ENCODE measurements around the gene TSEN34.

DNA sequence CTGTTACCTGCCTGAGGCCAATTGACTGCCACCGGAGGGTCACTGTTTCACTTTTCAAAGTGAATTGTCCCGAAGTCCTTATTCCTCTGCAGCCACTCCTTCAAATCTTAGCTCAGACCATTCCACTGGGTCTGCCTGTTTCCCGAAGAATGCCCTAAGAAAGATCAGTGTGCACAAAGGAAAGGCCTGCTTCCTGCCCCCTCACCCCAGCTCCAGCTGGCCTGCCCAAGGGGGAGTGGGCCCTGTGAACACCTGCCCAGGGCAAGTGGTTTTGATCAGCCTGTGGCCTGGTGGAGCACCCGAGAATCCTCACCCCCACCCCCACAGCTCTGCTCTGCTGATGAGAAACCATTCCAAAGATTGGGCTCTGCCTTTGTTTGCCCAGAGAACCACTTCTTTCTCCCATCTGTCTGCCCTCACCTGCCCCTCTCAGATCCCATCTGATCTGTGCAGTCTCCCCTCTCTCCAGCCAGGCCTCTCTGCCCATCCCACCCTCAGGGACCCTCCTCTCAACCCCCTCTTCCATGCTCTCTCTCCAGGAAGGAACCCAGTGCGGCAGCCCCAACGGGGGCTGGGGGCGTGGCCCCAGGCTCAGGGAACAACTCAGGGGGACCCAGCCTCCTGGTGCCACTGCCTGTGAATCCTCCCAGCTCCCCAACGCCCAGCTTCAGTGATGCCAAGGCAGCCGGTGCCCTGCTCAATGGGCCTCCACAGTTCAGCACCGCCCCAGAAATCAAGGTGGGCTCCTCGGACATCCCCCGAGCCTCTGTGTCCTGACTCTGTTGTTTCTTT is 41.9 kb upstream of the TSEN34 start:
- TF ChIP-seq EZH2phosphoT487 (conservative IDR thresholded peaks at IDR 0.05; ENCODE audit: low read length), result no peak
- TF ChIP-seq, protein P1, sequence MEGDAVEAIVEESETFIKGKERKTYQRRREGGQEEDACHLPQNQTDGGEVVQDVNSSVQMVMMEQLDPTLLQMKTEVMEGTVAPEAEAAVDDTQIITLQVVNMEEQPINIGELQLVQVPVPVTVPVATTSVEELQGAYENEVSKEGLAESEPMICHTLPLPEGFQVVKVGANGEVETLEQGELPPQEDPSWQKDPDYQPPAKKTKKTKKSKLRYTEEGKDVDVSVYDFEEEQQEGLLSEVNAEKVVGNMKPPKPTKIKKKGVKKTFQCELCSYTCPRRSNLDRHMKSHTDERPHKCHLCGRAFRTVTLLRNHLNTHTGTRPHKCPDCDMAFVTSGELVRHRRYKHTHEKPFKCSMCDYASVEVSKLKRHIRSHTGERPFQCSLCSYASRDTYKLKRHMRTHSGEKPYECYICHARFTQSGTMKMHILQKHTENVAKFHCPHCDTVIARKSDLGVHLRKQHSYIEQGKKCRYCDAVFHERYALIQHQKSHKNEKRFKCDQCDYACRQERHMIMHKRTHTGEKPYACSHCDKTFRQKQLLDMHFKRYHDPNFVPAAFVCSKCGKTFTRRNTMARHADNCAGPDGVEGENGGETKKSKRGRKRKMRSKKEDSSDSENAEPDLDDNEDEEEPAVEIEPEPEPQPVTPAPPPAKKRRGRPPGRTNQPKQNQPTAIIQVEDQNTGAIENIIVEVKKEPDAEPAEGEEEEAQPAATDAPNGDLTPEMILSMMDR (IDR thresholded peaks at IDR 0.05; ENCODE audit: insufficient read depth, low read length, poor library complexity, severe bottlenecking), result no peak
